ENCODE data around the gene ATP8A2. TPM values are rescaled to one million over a fixed set of nuclear protein-coding genes. Genes with fewer than 3 reads are reported as not detected.

The ATP8A2 gene
- total RNA-seq, 2 experiments from 2014 or later = 0.28 to 0.32 TPM

DNA sequence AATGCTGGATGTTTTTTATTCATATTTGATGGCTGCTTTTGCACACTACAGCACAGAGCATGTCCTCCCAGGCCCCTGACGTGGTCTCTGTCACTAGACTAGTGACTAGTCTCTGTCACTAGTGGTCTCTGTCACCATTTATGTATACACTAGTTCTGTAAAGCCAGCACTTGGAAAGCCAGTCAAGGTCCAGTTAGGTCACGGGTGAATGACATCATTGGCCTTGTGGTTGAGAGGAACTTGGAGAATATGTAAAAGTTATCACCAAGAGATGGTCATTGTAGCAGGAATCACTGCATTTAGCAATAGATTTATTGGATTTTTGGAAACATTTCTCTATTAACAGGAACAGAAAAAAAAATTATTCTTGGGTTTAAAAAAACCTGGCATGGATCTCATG, 607.2 kb downstream of the ATP8A2 start:
- peaks cover 9% of the 10 kb centered on the region for H3K27me3 Mint-ChIP-seq
- CTCF ChIA-PET = no interaction called here
- ATAC-seq = no peak
- H3K27ac Mint-ChIP-seq = no peak overlapping the region
- no peaks in the 10 kb centered on the region for H3K36me3 Mint-ChIP-seq
- DNase-seq = no peak
- no peaks in the 10 kb centered on the region for H3K9me3 Mint-ChIP-seq (ENCODE audit: low read depth)
- no peak overlapping the region for H3K4me3 Mint-ChIP-seq
- peaks cover 4% of the 10 kb centered on the region for H3K4me1 Mint-ChIP-seq

DNA sequence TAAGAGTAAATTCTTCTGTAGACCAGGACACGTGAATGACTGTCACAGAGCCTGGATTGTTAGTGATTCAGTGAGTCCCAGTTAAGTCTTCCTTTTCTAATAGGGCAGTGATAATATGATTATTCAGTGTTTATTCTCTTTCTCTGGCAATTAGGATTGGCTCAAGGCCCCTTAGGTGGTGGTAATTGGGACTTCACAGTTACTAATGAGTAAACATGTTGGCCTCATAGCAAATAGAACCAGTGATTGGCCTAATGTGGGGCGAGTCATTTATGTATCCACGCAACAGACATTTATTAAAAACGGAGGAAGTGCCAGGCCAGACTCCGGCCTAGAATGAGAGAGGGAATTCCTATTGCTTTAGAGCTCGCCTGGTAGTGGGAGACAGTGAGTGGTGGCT, 607.6 kb downstream of the ATP8A2 start:
- no peaks in the 10 kb centered on the region for H3K9me3 Mint-ChIP-seq (ENCODE audit: low read depth)
- H3K36me3 Mint-ChIP-seq = no peaks in the 10 kb centered on the region
- ATAC-seq (no peak), DNase-seq (no peak)
- no peak overlapping the region for H3K4me3 Mint-ChIP-seq
- H3K4me1 Mint-ChIP-seq = peaks cover 2% of the 10 kb centered on the region
- peaks cover 9% of the 10 kb centered on the region for H3K27me3 Mint-ChIP-seq
- H3K27ac Mint-ChIP-seq = no peak overlapping the region
- CTCF ChIA-PET = no interaction called here

DNA sequence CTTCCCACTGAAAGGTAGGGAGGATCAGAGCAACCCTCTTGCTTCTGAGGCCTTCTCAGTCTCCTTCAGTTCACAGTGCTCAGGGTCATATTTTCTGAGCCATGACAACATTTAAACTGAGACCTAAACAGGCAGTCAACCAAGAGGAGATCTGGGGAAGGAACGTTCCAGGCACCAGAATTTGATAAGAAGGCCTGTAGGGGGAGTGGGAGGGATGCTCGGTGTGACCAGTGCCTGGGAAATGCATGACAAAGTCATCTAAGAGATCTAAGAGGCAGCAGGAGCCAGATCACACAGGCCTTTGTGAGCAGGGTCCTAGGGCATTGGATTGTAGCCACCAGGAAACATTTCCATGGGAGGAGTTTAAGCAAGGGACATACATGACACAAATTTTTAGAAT, 608.5 kb downstream of the ATP8A2 start:
- no peak overlapping the region for H3K27ac Mint-ChIP-seq

DNA sequence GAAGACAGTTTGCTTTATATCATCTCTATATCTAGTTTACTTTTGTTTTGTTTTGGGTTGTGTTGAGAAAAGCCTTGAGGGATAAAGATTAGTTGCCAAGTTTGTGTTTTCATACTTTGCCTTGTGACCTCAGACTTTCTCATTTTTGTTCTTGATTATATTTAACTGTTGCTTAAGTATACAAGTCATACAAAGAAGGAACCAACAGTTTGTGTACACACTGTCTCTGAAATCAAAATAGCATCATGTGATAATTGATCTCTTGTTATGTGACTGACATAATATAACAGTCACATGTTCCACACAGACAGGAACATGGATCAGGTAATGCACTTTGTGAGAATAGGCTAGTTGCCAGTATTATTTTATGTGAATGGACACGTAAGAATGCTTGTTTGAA, 609.3 kb downstream of the ATP8A2 start:
- no peak overlapping the region for H3K27ac Mint-ChIP-seq
- DNase-seq (no peak), ATAC-seq (no peak)
- H3K9me3 Mint-ChIP-seq (ENCODE audit: low read depth) = no peaks in the 10 kb centered on the region
- H3K4me1 Mint-ChIP-seq = peaks cover 2% of the 10 kb centered on the region
- no peaks in the 10 kb centered on the region for H3K36me3 Mint-ChIP-seq
- peaks cover 9% of the 10 kb centered on the region for H3K27me3 Mint-ChIP-seq
- CTCF ChIA-PET = no interaction called here
- no peak overlapping the region for H3K4me3 Mint-ChIP-seq

More for the DNA sequence above, 608.5 kb downstream of the ATP8A2 start:
- peaks cover 2% of the 10 kb centered on the region for H3K4me1 Mint-ChIP-seq
- no peaks in the 10 kb centered on the region for H3K36me3 Mint-ChIP-seq
- ATAC-seq (no peak), DNase-seq (no peak)
- CTCF ChIA-PET = no interaction called here
- no peak overlapping the region for H3K4me3 Mint-ChIP-seq
- peaks cover 9% of the 10 kb centered on the region for H3K27me3 Mint-ChIP-seq
- no peaks in the 10 kb centered on the region for H3K9me3 Mint-ChIP-seq (ENCODE audit: low read depth)

DNA sequence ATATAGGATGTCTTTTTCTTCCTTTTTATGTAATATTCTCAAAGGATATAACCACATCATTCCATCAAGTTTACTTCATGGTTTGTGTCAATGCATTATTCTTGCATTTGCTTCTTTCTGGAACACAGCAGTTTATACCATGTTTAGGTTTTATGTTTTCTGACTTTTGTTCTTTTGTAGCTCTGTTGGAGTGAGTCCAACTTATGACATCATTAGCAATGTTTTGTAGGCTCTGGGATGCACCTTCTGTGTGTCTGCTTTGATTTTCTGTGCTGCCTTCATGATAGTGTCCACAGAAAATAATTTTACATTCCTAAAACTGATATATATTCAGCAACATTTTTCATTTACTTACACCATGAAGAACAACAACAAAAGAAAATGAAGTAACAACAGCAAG, 611.1 kb downstream of the ATP8A2 start:
- no peaks in the 10 kb centered on the region for H3K9me3 Mint-ChIP-seq (ENCODE audit: low read depth)
- no peak overlapping the region for H3K27ac Mint-ChIP-seq
- ATAC-seq (no peak), DNase-seq (no peak)
- no peak overlapping the region for H3K4me3 Mint-ChIP-seq
- CTCF ChIA-PET = no interaction called here
- no peaks in the 10 kb centered on the region for H3K4me1 Mint-ChIP-seq
- H3K36me3 Mint-ChIP-seq = no peaks in the 10 kb centered on the region
- peaks cover 8% of the 10 kb centered on the region for H3K27me3 Mint-ChIP-seq

DNA sequence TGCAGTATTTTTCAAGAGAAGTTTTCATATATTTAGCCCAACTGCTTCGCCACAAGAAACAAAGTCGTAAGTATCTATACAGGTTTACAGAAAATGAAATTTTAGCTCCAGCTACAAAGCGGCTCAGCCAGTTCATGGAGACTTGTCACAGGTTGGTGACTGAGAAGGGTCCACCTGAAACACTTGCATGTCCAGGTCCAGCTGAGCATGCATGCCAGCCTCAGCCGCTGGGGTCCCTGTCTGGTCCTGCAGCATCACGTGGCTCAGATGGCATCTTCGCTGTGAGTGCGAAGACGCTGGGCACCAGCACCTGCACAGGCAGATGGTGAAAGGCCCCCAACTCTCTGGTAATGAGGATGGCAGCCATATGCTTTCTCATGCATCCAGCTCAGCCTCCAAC, 616.2 kb downstream of the ATP8A2 start:
- CTCF ChIA-PET = no interaction called here
- H3K36me3 Mint-ChIP-seq = peaks cover 1% of the 10 kb centered on the region
- peaks cover 6% of the 10 kb centered on the region for H3K9me3 Mint-ChIP-seq (ENCODE audit: low read depth)
- H3K4me3 Mint-ChIP-seq = no peak overlapping the region
- no peak for ATAC-seq
- no peak for DNase-seq
- H3K27me3 Mint-ChIP-seq = peaks cover 8% of the 10 kb centered on the region
- no peak overlapping the region for H3K27ac Mint-ChIP-seq
- H3K4me1 Mint-ChIP-seq = peaks cover 6% of the 10 kb centered on the region

DNA sequence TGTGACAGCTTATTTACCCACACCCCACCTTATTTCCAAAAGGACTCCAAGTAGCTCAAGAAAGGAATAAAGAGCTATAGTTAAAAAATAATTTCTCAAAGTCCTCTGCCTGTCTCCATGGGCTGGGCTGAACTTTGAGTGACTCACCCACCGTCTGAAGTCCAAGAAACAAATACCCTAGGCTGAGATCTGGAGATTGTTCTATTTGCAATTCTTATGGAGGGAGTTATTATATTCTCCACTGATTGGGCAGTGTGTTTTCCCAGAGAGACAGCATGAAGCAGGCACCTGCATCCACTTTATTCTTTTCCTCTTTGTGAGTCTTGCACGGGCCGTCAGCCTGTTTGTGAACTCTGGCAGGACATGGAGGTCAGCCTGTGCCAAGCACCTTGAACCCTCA, 616.9 kb downstream of the ATP8A2 start:
- ATAC-seq = no peak
- no peak for DNase-seq
- H3K4me3 Mint-ChIP-seq = no peak overlapping the region
- H3K4me1 Mint-ChIP-seq = peaks cover 6% of the 10 kb centered on the region
- peaks cover 5% of the 10 kb centered on the region for H3K27me3 Mint-ChIP-seq
- peaks cover 1% of the 10 kb centered on the region for H3K36me3 Mint-ChIP-seq
- no peak overlapping the region for H3K27ac Mint-ChIP-seq
- peaks cover 6% of the 10 kb centered on the region for H3K9me3 Mint-ChIP-seq (ENCODE audit: low read depth)
- CTCF ChIA-PET = no interaction called here

DNA sequence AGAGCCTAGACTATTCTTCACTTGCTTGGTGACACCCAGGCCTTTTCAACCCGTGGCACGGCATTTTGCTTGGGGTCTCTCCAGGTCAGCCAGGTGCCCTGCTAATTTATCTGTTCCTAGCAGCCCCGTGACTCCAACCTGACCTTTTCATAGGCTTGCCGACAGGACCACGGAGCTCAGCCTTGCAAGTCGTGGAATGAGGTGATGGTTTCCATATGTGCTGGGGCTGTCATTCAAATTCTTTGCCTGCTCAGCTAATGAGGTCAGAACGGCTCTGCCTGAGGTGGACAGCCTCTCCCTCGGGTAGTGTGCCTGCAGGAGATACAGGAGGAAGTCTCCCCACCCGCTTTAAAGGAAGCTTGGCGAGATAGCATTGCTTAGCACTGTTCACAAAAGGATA, 619.0 kb downstream of the ATP8A2 start:
- Mint-ChIP-seq H3K4me1 (peaks cover 6% of the 10 kb centered on the region), H3K27me3 (peaks cover 10% of the 10 kb centered on the region), H3K9me3 (ENCODE audit: low read depth) (peaks cover 8% of the 10 kb centered on the region), H3K4me3 (no peak overlapping the region), H3K27ac (no peak overlapping the region), H3K36me3 (peaks cover 1% of the 10 kb centered on the region)
- CTCF ChIA-PET = interaction anchor here (0.6 kb wide), 1 partner anchor 84 kb away, joined by 4 read pairs; no protein-coding TSS in a partner anchor
- DNase-seq (no peak), ATAC-seq (no peak)

DNA sequence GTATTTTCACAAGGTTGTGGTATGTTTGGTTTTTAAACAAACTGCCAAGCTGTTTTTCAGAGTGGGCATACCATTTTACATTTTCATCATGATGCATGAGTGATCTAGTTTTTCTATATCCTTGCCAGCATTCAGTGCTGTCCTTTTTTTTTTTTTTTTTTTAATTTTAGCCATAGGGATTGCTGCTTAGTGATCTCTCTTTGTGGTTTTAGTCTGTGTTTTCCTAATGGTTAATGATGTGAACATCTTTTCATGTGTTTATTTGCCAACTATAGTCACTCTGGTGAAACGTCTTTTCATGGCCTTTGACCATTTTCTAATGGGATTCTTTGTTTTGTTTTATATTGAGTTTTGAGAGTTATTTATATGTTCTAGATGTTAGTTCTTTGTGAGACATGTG, 620.3 kb downstream of the ATP8A2 start:
- Mint-ChIP-seq H3K27ac (no peak overlapping the region), H3K9me3 (ENCODE audit: low read depth) (peaks cover 8% of the 10 kb centered on the region), H3K4me3 (no peak overlapping the region), H3K4me1 (peaks cover 6% of the 10 kb centered on the region), H3K36me3 (peaks cover 1% of the 10 kb centered on the region), H3K27me3 (peaks cover 8% of the 10 kb centered on the region)
- ATAC-seq (no peak), DNase-seq (no peak)
- CTCF ChIA-PET = no interaction called here

DNA sequence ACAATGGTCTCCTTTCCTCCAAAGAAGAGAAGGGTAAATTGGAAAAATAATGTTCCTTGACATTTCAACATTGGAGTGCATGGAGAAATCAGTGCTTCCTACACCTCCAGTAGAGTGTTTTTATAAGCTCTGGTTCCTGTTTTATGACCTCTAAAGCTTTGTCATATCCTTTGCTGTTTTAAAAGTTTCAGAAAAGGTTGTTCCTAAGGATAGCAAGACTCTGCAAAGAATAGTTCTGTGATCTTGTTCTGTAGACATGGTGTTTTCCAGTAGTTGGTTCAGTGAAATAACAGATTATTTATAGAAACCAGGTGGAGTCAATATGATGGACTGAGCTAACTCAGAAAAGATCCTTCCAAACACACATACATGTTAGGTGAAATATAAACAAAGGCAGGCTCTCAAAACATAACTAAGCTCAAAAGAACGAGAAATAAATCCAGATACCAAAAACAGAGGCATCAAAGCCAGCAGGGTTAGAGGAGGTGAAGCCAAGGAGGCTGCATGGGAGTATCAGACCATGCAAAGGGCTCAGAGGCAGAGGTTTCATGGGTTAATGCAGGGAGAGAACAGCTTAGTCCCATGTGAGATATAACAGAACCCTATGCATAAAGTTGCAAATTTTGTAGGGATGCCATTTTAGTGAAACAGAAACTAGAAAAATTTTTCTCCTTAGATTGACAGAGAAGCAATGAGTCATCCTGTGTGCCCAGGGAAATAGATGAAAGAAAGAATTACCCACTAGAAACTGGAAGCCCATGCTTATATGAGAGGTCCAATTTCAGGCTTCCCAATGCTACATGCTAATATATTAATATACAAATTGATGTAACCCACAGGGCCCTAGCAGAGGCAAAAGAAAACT, 635.7 kb downstream of the ATP8A2 start:
- peaks cover 1% of the 10 kb centered on the region for H3K9me3 Mint-ChIP-seq (ENCODE audit: low read depth)
- no peak for ATAC-seq
- CTCF ChIA-PET = no interaction called here

DNA sequence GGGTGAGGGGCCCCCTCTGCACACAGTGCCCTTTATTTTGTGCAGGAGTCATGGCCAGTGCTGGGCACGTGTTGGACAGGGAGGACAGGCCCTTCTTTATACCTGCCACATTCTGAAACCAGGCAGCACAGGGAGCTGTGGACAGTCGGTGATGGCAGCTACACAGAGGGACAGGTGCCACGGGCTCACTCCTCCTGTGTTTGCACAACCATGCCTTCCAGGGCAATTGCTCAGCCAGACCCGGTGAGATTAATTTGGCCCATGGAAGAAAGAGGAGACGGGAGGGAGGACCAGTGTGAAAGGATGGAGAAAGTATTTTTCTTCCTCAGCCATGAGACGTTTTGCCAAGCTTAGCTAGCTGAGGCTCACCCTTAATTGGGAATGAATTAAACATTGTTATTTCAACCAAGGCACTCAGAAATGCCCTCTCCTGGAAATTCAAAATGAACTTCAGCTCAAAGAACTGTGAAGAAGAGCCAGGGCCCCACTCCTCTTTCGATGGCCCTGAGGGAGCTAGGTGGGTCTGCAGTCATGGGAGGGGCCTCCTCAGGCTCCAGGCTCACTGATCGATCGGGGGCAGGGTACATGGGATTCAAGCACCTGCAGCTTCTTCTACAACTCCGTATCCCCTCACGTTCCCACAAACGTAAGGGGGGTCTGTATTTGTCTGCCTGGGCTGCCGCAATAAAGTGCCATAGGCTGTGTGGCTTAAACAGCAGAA, 638.9 kb downstream of the ATP8A2 start:
- Mint-ChIP-seq H3K36me3 (no peaks in the 10 kb centered on the region), H3K27me3 (peaks cover 6% of the 10 kb centered on the region), H3K4me3 (no peak overlapping the region), H3K4me1 (peaks cover 9% of the 10 kb centered on the region), H3K9me3 (ENCODE audit: low read depth) (no peaks in the 10 kb centered on the region), H3K27ac (no peak overlapping the region)
- CTCF ChIA-PET = no interaction called here
- ATAC-seq (no peak), DNase-seq (no peak)

More for the DNA sequence above, 635.7 kb downstream of the ATP8A2 start:
- Mint-ChIP-seq H3K27me3 (peaks cover 19% of the 10 kb centered on the region), H3K4me3 (no peak overlapping the region), H3K36me3 (peaks cover 1% of the 10 kb centered on the region), H3K27ac (no peak overlapping the region), H3K4me1 (peaks cover 9% of the 10 kb centered on the region)
- no peak for DNase-seq

DNA sequence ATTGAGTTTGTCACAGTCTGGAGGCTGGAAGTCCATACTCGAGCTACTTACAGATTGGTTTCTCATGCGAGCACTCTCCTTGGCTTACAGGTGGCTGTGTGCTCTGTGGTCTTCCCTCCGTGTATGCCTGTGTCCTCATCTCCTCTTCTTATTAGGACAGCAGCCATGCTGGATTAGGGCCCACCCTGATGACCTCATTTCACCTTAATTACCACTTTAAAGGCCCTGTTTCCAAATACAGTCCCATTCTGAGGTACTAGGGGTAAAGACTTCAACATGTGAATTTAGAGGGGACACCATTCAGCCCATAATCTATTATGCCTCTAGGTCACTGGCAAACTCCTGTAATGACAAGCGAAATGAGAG, 639.4 kb downstream of the ATP8A2 start:
- no peaks in the 10 kb centered on the region for H3K9me3 Mint-ChIP-seq (ENCODE audit: low read depth)
- DNase-seq (no peak), ATAC-seq (no peak)
- peaks cover 6% of the 10 kb centered on the region for H3K27me3 Mint-ChIP-seq
- no peak overlapping the region for H3K4me3 Mint-ChIP-seq
- CTCF ChIA-PET = no interaction called here
- H3K4me1 Mint-ChIP-seq = peaks cover 9% of the 10 kb centered on the region
- no peak overlapping the region for H3K27ac Mint-ChIP-seq
- no peaks in the 10 kb centered on the region for H3K36me3 Mint-ChIP-seq

DNA sequence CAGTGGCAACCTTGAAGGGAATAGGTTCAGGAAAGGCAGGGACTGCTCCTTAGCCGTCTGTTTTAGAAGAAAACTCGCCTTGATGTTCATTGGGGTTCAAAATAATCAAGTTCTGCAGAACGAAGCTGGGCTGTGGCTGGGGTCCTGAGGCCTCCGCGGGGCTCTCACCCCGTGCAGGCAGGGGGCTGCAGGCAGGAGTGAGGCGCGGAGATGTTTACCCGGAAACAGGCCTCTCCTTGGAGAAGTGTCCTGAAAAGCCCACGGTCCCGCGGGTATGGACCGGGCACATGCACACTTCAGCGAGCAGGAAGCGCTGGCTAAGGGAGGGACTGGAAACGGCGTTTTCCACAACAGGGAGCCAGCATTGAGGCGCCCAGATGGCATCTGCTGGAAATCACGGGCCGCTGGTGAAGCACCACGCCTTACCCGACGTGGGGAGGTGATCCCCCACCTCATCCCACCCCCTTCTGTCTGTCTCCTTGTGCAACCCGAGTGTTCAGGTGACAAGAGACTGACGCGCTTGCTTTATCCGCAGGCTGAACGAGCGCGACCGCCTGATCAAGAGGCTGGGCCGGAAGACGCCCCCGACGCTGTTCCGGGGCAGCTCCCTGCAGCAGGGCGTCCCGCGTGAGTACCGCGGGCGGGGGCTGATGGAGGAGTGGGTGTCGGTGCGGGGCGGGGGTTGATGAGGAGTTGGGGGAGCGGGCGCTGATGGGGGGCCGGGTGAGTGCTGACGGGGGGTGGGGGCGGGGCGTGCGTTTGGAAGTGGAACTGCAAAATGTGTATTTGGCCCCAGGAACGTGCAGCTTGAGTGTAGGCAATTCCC, 640.4 kb downstream of the ATP8A2 start:
- CTCF ChIA-PET = interaction anchor here (1.2 kb wide), 1 partner anchor 140 kb away, joined by 3 read pairs; no protein-coding TSS in a partner anchor
- peak; percentile 57 for DNase-seq
- Mint-ChIP-seq H3K27ac (peak overlapping the region; percentile 28), H3K4me1 (peaks cover 9% of the 10 kb centered on the region), H3K4me3 (peak overlapping the region; percentile 57), H3K36me3 (no peaks in the 10 kb centered on the region), H3K9me3 (ENCODE audit: low read depth) (no peaks in the 10 kb centered on the region), H3K27me3 (peaks cover 4% of the 10 kb centered on the region)
- ATAC-seq = peak; percentile 90
